IPS-15b (cell line): ENCODE data around the gene GPC5.
"Not testable (repeated sequence)": the region's sequence is repeated elsewhere in the genome, so short reads cannot be mapped to it uniquely, and the experiment has no call there.

Source experiments
- H3K27me3 ChIP-seq: one replicate; pipeline ENCODE4 v1.6.1; 2013; ENCODE audit warnings: low read length; ENCODE audit not compliant: control insufficient read depth, insufficient read depth
- H3K36me3 ChIP-seq: one replicate; pipeline ENCODE4 v1.6.1; 2013; ENCODE audit warnings: low read length; ENCODE audit not compliant: control insufficient read depth, insufficient read depth
- H3K4me1 ChIP-seq: one replicate; pipeline ENCODE4 v1.6.1; 2013; ENCODE audit warnings: mild to moderate bottlenecking, low read length; ENCODE audit not compliant: control insufficient read depth, insufficient read depth
- H3K4me3 ChIP-seq: one replicate; pipeline ENCODE4 v1.5.1; 2013; ENCODE audit warnings: low read depth, low read length
- H3K9ac ChIP-seq: one replicate; pipeline ENCODE4 v1.6.1; 2013; ENCODE audit warnings: low read depth, mild to moderate bottlenecking, low read length
- H3K9me3 ChIP-seq: one replicate; pipeline ENCODE4 v1.6.1; 2013; ENCODE audit warnings: mild to moderate bottlenecking, low read length; ENCODE audit not compliant: control insufficient read depth, insufficient read depth

The GPC5 gene

GRCh38 chr13:92677571-92677970 lies 1279.2 kb downstream of the GPC5 start:
- Histone ChIP-seq H3K9ac (no peak overlapping the region), H3K36me3 (no peaks in the 10 kb centered on the region), H3K9me3 (no peaks in the 10 kb centered on the region), H3K4me3 (no peak overlapping the region), H3K27me3 (no peaks in the 10 kb centered on the region), H3K4me1 (peaks cover 3% of the 10 kb centered on the region)

GRCh38 chr13:92679602-92680001 lies 1281.2 kb downstream of the GPC5 start:
- Histone ChIP-seq H3K36me3 (no peaks in the 10 kb centered on the region), H3K27me3 (no peaks in the 10 kb centered on the region), H3K4me1 (peaks cover 3% of the 10 kb centered on the region), H3K9ac (no peak overlapping the region), H3K9me3 (no peaks in the 10 kb centered on the region), H3K4me3 (no peak overlapping the region)

GRCh38 chr13:92681239-92681638 lies 1282.8 kb downstream of the GPC5 start:
- Histone ChIP-seq H3K36me3 (no peaks in the 10 kb centered on the region), H3K4me3 (no peak overlapping the region), H3K27me3 (no peaks in the 10 kb centered on the region), H3K9me3 (no peaks in the 10 kb centered on the region), H3K9ac (no peak overlapping the region), H3K4me1 (peaks cover 3% of the 10 kb centered on the region)

GRCh38 chr13:92682832-92683517 lies 1284.6 kb downstream of the GPC5 start:
- Histone ChIP-seq H3K27me3 (no peaks in the 10 kb centered on the region), H3K36me3 (no peaks in the 10 kb centered on the region), H3K9ac (no peak overlapping the region), H3K9me3 (no peaks in the 10 kb centered on the region), H3K4me3 (no peak overlapping the region), H3K4me1 (no peaks in the 10 kb centered on the region)

GRCh38 chr13:92694047-92694446 lies 1295.6 kb downstream of the GPC5 start:
- no peaks in the 10 kb centered on the region for H3K4me1 ChIP-seq
- H3K9me3 ChIP-seq: peaks cover 4% of the 10 kb centered on the region
- no peaks in the 10 kb centered on the region for H3K36me3 ChIP-seq
- H3K4me3 ChIP-seq: no peak overlapping the region
- no peaks in the 10 kb centered on the region for H3K27me3 ChIP-seq
- no peak overlapping the region for H3K9ac ChIP-seq

- not testable (repeated sequence) for H3K27me3 ChIP-seq, H3K9ac ChIP-seq, H3K4me1 ChIP-seq, H3K4me3 ChIP-seq, H3K36me3 ChIP-seq, H3K9me3 ChIP-seq
These were observed 1297.4 kb downstream of the GPC5 start for GRCh38 chr13:92695827-92696226.

- H3K9me3 ChIP-seq: no peaks in the 10 kb centered on the region
- H3K4me3 ChIP-seq: no peak overlapping the region
- peaks cover 5% of the 10 kb centered on the region for H3K4me1 ChIP-seq
- no peak overlapping the region for H3K9ac ChIP-seq
- H3K36me3 ChIP-seq: no peaks in the 10 kb centered on the region
- no peaks in the 10 kb centered on the region for H3K27me3 ChIP-seq
These were observed 1318.3 kb downstream of the GPC5 start for GRCh38 chr13:92716749-92717148.

GRCh38 chr13:92717857-92718256 lies 1319.4 kb downstream of the GPC5 start:
- H3K27me3 ChIP-seq: no peaks in the 10 kb centered on the region
- H3K9ac ChIP-seq: no peak overlapping the region
- H3K4me3 ChIP-seq: no peak overlapping the region
- no peaks in the 10 kb centered on the region for H3K36me3 ChIP-seq
- no peaks in the 10 kb centered on the region for H3K9me3 ChIP-seq
- peaks cover 5% of the 10 kb centered on the region for H3K4me1 ChIP-seq

GRCh38 chr13:92719868-92720267 lies 1321.4 kb downstream of the GPC5 start:
- no peak overlapping the region for H3K4me3 ChIP-seq
- H3K27me3 ChIP-seq: no peaks in the 10 kb centered on the region
- H3K9ac ChIP-seq: no peak overlapping the region
- H3K36me3 ChIP-seq: no peaks in the 10 kb centered on the region
- H3K4me1 ChIP-seq: peaks cover 5% of the 10 kb centered on the region
- no peaks in the 10 kb centered on the region for H3K9me3 ChIP-seq

- H3K4me3 ChIP-seq: no peak overlapping the region
- H3K27me3 ChIP-seq: no peaks in the 10 kb centered on the region
- peaks cover 5% of the 10 kb centered on the region for H3K4me1 ChIP-seq
- no peaks in the 10 kb centered on the region for H3K9me3 ChIP-seq
- no peak overlapping the region for H3K9ac ChIP-seq
- no peaks in the 10 kb centered on the region for H3K36me3 ChIP-seq
These were observed 1323.2 kb downstream of the GPC5 start for GRCh38 chr13:92721620-92722019.

- H3K27me3 ChIP-seq: no peaks in the 10 kb centered on the region
- H3K4me3 ChIP-seq: no peak overlapping the region
- no peaks in the 10 kb centered on the region for H3K36me3 ChIP-seq
- H3K9ac ChIP-seq: no peak overlapping the region
- H3K9me3 ChIP-seq: no peaks in the 10 kb centered on the region
- H3K4me1 ChIP-seq: no peaks in the 10 kb centered on the region
These were observed 1328.7 kb downstream of the GPC5 start for GRCh38 chr13:92727118-92727517.

GRCh38 chr13:92734068-92734467 lies 1335.6 kb downstream of the GPC5 start:
- no peaks in the 10 kb centered on the region for H3K27me3 ChIP-seq
- no peak overlapping the region for H3K4me3 ChIP-seq
- H3K9ac ChIP-seq: no peak overlapping the region
- no peaks in the 10 kb centered on the region for H3K4me1 ChIP-seq
- no peaks in the 10 kb centered on the region for H3K9me3 ChIP-seq
- no peaks in the 10 kb centered on the region for H3K36me3 ChIP-seq
